Neural cell (in vitro differentiated cells): Measurements from ENCODE around the gene ADAMTS2. TPM values are rescaled to one million over a fixed set of nuclear protein-coding genes. Genes with fewer than 3 reads are reported as not detected.

Experiments
- H2AFZ ChIP-seq: fragments of 200-600, 300-800 bp; sonication (generic), shearing (Covaris generic); 2 replicates; pipeline ENCODE4 v1.6.0; 2014; ENCODE audit warnings: low read depth, mild to moderate bottlenecking, antibody characterized with exemption, low read length, moderate library complexity
- H3F3A ChIP-seq: fragments of 200-600 bp; shearing (Covaris generic); 2 replicates; pipeline ENCODE4 v1.6.1; 2016; ENCODE audit warnings: mild to moderate bottlenecking, moderate library complexity, mixed read lengths, antibody characterized with exemption, low read length; ENCODE audit not compliant: insufficient read depth, poor library complexity, severe bottlenecking
- H3K27ac ChIP-seq: fragments of 200-600, 300-800 bp; sonication (generic), shearing (Covaris generic); 2 replicates; pipeline ENCODE4 v1.5.1; 2014; ENCODE audit warnings: mild to moderate bottlenecking, low read length, moderate library complexity
- H3K27me3 ChIP-seq: fragments of 300-800, 200-600 bp; sonication (generic), shearing (Covaris generic); 2 replicates; pipeline ENCODE4 v1.6.0; 2014; ENCODE audit warnings: mild to moderate bottlenecking, low read depth, low read length, moderate library complexity; ENCODE audit not compliant: insufficient read depth
- H3K36me3 ChIP-seq: fragments of 300-800, 200-600 bp; sonication (generic), shearing (Covaris generic); 2 replicates; pipeline ENCODE4 v1.5.1; 2014; ENCODE audit warnings: mild to moderate bottlenecking, antibody characterized with exemption, low read length, moderate library complexity; ENCODE audit not compliant: insufficient read depth
- H3K4me2 ChIP-seq: fragments of 300-800, 200-600 bp; sonication (generic), shearing (Covaris generic); 2 replicates; pipeline ENCODE4 v1.6.0; 2014; ENCODE audit warnings: mild to moderate bottlenecking, low read length
- H3K4me3 ChIP-seq: fragments of 300-800, 200-600 bp; sonication (generic), shearing (Covaris generic); 2 replicates; pipeline ENCODE4 v1.5.1; 2014; ENCODE audit warnings: mild to moderate bottlenecking, low read length, moderate library complexity
- H3K79me2 ChIP-seq: fragments of 200-600 bp; shearing (Covaris generic); replicated peaks from 2 replicates; pipeline ENCODE4 v1.6.0; 2014; ENCODE audit warnings: mild to moderate bottlenecking, low read length, moderate library complexity; ENCODE audit not compliant: insufficient read depth
- H3K9ac ChIP-seq: fragments of 300-800, 200-600 bp; sonication (generic), shearing (Covaris generic); 2 replicates; pipeline ENCODE4 v1.6.1; 2016; ENCODE audit warnings: mild to moderate bottlenecking, low read length, mixed read lengths
- H3K9me2 ChIP-seq: fragments of 200-600 bp; shearing (Covaris generic); 2 replicates; pipeline ENCODE4 v1.6.1; 2016; ENCODE audit warnings: mild to moderate bottlenecking, low read length, mixed read lengths; ENCODE audit not compliant: insufficient read depth
- H3K9me3 ChIP-seq: fragments of 200-600, 300-800 bp; sonication (generic), shearing (Covaris generic); 2 replicates; pipeline ENCODE4 v1.6.1; 2016; ENCODE audit warnings: mild to moderate bottlenecking, mixed run types, low read length, moderate library complexity, mixed read lengths
- H4K20me1 ChIP-seq: fragments of 200-600 bp; shearing (Covaris generic); 2 replicates; pipeline ENCODE4 v1.6.1; 2016; ENCODE audit warnings: mild to moderate bottlenecking, mixed run types; ENCODE audit not compliant: insufficient read depth
- CTCF ChIP-seq: fragments of 450-650 bp; IDR thresholded peaks from 2 replicates; pipeline ENCODE4 v1.5.1; 2014; ENCODE audit warnings: antibody characterized with exemption, mild to moderate bottlenecking, moderate library complexity; ENCODE audit not compliant: poor library complexity, severe bottlenecking
- EP300 ChIP-seq: fragments of 450-650 bp; conservative IDR thresholded peaks from 2 replicates; pipeline ENCODE4 v1.6.1; 2014; ENCODE audit warnings: antibody characterized with exemption, mild to moderate bottlenecking, moderate library complexity; ENCODE audit not compliant: poor library complexity, severe bottlenecking
- EZH2 ChIP-seq: fragments of 200-600, 300-800 bp; shearing (Covaris generic), sonication (generic); IDR thresholded peaks from 2 replicates; pipeline ENCODE4 v1.6.1; 2014; ENCODE audit warnings: antibody characterized with exemption, low read length, borderline replicate concordance, mild to moderate bottlenecking; ENCODE audit not compliant: insufficient read depth, poor library complexity, severe bottlenecking
- MXI1 ChIP-seq: fragments of 450-650 bp; conservative IDR thresholded peaks from 2 replicates; pipeline ENCODE4 v1.6.1; 2014; ENCODE audit warnings: antibody characterized with exemption, mild to moderate bottlenecking; ENCODE audit not compliant: poor library complexity, severe bottlenecking
- POLR2AphosphoS5 ChIP-seq: IDR thresholded peaks from 2 replicates; pipeline ENCODE4 v1.6.1; 2012
- RAD21 ChIP-seq: fragments of 450-650 bp; conservative IDR thresholded peaks from 2 replicates; pipeline ENCODE4 v1.6.1; 2014; ENCODE audit warnings: antibody characterized with exemption, mild to moderate bottlenecking, moderate library complexity
- REST ChIP-seq: IDR thresholded peaks from 2 replicates; pipeline ENCODE4 v1.6.1; 2012; ENCODE audit warnings: borderline replicate concordance
- SMC3 ChIP-seq: fragments of 450-650 bp; conservative IDR thresholded peaks from 2 replicates; pipeline ENCODE4 v1.6.1; 2014; ENCODE audit warnings: antibody characterized with exemption, mild to moderate bottlenecking, moderate library complexity; ENCODE audit not compliant: poor library complexity
- TAF1 ChIP-seq: IDR thresholded peaks from 2 replicates; pipeline ENCODE4 v1.6.1; 2012; ENCODE audit warnings: low read depth
- polyA plus RNA-seq: library from polyadenylated mRNA; depleted of rRNA; stranded (reverse); fragments of >200 nt; gene quantifications from 2 replicates; pipeline ENCODE4 v1.2.3, GENCODE V29; 2014

Gene ADAMTS2
- polyA plus RNA-seq, 1 donor from 2014 or later, result 0.61 TPM

- Histone ChIP-seq H3K9ac (no peak overlapping the region), H3K9me2 (no peaks in the 10 kb centered on the region), H3K4me3 (no peak overlapping the region), H4K20me1 (no peaks in the 10 kb centered on the region), H3K27me3 (no peaks in the 10 kb centered on the region), H3K4me2 (no peak overlapping the region), H3F3A (no peaks in the 10 kb centered on the region), H3K9me3 (no peaks in the 10 kb centered on the region), H3K79me2 (no peaks in the 10 kb centered on the region), H3K36me3 (no peaks in the 10 kb centered on the region), H3K27ac (no peak overlapping the region), H2AFZ (no peak overlapping the region)
- no peak for TF ChIP-seq CTCF
- no peak for TF ChIP-seq RAD21
- TF ChIP-seq POLR2AphosphoS5, result no peak
- TF ChIP-seq EZH2, result no peak
- no peak for TF ChIP-seq EP300
- TF ChIP-seq MXI1, result no peak
- no peak for TF ChIP-seq REST
- no peak for TF ChIP-seq SMC3
- TF ChIP-seq TAF1, result no peak
Measured at GRCh38 chr5:179164331-179165311, 180.6 kb downstream of the ADAMTS2 start.

GRCh38 chr5:179163236-179164155 lies 181.8 kb downstream of the ADAMTS2 start:
- no peak overlapping the region for H3K9ac ChIP-seq
- H3K9me3 ChIP-seq, result no peaks in the 10 kb centered on the region
- H4K20me1 ChIP-seq, result no peaks in the 10 kb centered on the region
- no peak overlapping the region for H2AFZ ChIP-seq
- TF ChIP-seq EP300, result no peak
- TF ChIP-seq EZH2, result no peak
- no peak for TF ChIP-seq REST
- TF ChIP-seq MXI1, result no peak
- no peak for TF ChIP-seq CTCF
- no peak for TF ChIP-seq TAF1
- TF ChIP-seq SMC3, result no peak
- TF ChIP-seq POLR2AphosphoS5, result no peak
- no peak for TF ChIP-seq RAD21
- no peaks in the 10 kb centered on the region for H3F3A ChIP-seq
- no peak overlapping the region for H3K4me2 ChIP-seq
- H3K9me2 ChIP-seq, result no peaks in the 10 kb centered on the region
- H3K79me2 ChIP-seq, result no peaks in the 10 kb centered on the region
- no peaks in the 10 kb centered on the region for H3K36me3 ChIP-seq
- H3K4me3 ChIP-seq, result no peak overlapping the region
- H3K27me3 ChIP-seq, result no peaks in the 10 kb centered on the region
- no peak overlapping the region for H3K27ac ChIP-seq
